Measurements from ENCODE around the gene SPATA1.

SPATA1 gene

DNA sequence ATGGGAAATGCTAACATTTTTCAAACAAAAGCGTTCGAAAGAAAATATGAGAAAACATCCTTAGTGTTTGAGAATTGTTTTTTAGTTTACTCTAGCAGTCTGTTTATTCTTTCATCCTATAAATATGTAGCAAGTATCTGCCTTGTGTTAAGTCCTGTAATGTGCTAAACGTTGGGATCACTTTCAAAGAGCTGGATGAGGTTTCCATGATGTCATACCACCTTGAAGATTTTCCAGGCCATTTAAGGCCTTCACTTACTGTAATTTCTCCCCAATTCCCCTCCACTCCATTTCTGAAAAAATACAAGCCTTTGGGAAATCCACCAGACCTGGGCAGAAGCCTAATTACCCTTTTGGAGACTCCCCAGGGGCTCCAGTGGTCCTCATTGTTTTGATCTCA lies 92.2 kb downstream of the SPATA1 start:
- DNase-seq: no peak

DNA sequence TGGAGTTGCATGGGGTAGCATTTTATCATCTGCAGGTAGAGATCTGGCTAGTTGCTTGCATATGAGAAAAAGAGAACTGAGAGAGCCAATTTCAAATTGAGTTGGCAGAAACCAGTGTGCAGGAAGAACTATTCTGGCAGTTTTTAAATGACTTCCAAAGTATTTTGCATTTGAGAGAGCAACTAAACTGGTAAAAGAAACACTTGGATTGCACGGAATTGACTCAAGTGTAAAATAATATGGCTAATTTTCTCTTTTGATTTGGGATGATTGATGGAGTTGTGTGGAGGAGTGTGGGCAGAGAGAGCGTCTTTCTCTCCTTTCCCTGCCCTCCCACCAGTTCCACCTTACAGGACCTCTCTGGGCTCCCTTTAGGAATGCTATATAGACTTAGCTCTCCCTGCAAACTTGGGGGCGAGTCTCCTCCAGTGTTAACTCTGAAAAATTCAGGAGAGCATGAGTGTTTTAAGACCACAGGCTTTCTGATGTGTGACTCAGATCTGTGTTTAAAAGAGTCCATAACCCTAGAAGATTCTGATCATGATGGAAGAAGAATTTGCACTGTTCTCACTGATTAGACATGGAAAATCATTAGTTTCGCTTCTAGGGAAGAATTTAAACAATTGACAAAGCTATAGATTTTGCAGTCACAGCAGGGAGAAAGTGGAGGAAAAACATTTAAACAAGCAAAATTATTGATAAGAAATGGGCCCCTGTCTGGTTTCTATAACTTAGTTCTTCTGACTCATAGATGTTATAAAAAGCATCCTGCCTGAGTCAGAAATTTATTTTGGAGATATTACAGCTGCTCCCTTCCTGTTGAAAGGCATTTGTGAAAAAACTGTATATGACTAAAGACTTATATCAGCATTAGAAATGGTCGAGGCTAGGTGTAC lies 92.9 kb downstream of the SPATA1 start:
- peak; percentile 70 for DNase-seq

DNA sequence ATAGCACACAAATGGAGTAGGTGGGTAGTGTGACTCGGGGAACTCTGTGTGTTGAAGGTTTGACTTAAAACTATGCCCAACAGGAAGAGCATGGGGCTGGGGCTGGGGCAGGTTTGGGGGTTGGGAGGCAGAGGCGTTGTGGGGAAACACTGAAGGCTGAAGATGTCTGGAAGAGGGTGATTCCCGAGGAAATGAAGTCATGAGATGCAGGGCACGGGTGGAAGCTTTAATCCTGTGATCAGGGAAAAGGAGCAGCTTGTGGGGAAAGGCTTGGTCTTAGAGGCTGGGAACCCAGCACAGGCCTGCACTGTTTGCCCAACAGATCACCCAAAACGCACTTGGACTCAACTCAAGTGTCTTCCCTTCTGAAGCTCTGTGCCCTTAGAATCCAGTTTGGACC lies 94.6 kb downstream of the SPATA1 start:
- no peak for DNase-seq

DNA sequence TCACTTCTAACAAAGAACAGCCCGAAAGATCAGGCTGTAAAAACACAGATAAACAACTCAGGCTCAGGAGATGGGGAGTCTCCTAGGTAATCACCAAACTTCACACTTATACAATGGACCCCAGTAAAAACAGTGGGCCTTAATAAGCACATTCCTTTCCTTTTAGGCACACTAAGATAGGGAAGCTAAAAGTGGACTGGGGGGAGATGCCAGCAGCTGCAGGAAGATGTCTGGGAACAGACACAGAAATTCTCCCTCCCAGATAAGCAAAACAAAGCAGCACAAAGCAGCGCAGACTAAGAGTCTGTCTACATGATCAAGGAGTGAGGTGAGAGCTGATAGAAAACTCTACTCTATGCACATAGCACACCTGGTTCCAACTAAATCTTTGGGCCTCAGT lies 97.0 kb downstream of the SPATA1 start:
- DNase-seq: no peak

DNA sequence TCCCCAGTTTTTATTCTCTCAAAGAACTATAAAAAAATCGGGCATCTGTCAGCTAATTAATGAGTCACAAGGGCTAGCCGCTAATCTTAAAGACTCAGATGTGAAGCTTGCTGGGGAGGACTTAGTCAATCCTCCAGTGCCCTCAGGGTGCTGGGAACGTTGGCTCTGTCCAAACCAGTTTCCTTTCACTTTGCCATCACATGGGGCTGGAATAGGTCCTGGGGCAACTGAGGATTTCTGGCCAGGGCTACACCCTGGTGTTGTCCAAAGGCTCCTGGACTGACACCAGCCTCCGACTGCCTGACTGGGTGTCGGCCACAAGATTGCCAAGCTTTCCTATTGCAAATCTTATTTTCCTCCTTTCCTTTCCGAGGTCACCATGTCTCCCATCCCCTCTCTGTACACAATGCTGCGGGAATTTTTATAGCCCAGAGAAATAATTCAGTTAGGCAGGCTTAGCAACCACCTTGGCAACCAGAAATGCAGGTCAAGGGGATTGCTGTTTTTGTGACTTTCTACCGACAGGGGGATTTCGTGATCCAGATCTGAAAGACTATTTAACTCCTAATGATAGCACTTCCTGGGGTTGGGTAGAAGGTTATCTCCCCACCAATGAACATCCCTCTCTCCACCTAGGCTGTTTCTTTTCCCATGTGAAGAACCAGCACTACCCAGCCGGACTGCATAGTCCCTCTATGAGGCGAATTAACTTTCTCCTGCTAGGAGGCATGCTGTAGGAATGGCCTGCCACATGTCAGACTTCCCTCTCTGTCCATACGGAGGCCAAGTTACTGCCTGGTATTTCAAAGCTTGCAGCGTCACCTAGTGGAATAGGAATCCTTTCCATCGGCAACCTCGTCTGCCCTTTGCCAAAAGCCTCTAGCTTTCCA lies 98.0 kb downstream of the SPATA1 start:
- DNase-seq: no peak

DNA sequence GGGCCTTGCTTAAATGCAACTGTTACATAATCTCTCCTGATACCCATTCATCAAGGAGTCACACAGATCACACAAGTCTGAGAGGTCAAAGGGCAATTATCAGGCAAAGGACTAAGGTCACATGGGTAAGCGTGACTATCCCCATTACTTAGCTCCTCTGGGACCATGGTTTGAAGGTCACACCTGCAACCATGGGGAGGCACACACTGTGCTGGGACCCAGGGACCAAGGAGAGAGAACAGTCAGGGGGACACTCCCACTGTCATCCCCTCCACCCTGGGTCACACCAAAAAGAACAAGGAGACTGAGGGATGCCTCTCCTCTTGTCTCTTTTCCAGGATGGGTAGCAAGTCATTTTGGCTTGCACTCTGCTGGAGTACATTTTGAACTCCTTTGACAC lies 99.0 kb downstream of the SPATA1 start:
- DNase-seq: no peak

DNA sequence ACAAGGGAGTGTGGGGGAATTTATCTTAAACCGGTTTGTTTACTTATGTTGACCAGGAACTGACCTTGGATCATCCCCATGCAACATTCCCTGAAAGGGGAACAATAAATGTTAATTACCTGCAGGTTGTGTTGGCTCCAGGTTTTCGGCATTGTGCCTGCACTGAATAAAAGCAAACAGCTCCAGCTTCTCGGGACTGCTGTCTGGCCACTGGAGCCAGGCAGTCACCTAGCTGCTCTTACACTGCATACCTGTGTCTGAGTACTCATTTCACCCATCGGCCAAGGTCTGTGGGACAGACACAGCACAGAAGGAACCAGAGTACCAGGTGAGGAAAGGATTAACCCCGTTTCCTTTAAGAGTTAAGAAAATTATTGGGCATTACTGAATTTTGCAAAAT lies 100.8 kb downstream of the SPATA1 start:
- DNase-seq: no peak

DNA sequence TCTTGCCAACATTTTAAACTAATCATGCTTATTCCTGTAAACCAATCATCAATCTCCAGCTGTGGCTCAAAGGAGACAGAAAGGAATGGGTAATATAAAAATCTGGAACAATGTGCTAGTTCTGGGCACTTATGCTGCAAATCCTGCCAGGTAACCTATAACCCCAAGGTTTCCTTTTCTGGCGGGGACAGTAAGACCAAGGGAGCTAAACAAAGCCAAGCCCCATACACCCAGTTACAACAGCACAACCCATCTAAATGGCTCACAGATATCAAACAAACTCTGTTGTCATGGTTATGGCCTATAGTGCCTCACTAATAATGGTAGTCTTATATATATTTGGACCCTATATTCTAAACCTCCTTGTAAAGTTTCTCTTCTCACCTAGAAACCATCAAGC lies 104.9 kb downstream of the SPATA1 start:
- DNase-seq: no peak

DNA sequence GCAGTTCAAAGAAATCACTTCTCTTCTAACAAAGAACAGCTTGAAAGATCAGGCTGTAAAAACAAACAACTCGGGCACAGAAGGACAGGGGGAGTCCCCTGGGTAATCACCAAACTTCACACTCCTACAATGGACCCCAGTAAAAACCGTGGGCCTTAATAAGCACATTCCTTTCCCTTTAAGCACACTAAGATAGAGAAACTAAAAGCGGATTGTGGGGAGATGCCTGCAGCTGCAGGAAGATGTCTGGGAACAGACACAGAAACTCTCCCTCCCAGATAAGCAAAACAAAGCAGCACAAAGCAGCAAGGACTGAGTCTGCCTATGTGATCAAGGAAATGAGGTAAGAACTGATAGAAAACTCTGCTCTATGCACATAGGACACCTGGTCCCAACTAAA lies 105.6 kb downstream of the SPATA1 start:
- no peak for DNase-seq

DNA sequence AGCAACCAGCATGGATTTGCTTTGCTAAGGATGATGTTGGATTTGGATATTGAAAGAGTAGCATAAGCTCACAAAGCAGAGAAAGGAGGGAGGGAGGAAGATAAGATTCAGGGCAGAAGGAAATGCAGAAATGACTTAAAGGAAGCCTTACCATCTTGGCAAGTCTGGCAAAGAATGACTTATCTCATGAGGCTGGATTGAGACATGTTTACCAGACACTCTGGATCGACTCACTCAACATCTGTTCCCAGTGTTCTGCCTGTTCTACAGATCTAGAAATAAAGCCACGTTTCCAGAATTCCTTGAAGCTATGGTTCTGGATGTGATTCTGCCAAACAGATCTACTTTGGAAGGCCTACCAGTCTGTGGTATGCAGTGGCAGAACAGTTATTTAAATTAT lies 106.8 kb downstream of the SPATA1 start:
- no peak for DNase-seq

DNA sequence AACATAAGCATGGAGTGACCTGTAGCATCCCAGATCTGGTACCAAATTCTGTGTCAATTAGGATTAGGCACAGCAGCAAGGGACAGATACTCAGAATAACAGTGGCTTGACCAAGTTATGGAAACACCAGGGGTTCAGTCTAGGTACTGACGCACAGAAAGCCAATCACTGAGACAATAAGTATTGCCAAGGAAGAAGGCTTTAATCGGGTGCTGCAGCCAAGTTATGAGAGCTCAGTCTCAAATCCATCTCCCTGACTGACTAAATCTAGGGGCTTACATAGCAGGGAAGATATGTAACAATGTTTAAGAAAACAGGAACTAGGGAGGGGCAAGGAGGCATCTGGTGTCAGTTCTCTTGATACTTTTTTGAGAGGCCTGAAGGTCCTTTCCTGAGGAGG lies 107.7 kb downstream of the SPATA1 start:
- no peak for DNase-seq

DNA sequence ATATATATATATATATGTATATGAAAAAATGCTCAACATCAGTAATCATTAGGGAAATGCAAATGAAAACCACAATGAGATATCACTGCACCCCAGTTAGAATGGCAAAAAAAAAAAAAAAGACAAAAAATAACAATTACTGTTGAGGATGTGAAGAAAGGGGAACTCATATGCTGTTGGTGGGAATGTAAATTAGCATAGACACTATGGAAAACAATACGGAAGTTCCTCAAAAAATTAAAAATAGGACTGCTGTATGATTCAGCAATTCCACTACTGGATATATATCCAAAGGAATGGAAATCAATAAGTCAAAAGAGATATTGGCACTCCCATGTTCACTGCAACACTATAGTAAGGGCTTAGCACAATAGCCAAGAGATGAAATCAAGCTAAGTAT lies 109.6 kb downstream of the SPATA1 start:
- no peak for DNase-seq

All from activated CD4-positive, alpha-beta T cell treated with anti-CD3 and anti-CD28 coated beads, Interleukin-2, amount 50 U/mL, for 16 hours (primary cell).